Thoracic aorta (tissue), 2 donors: ENCODE data around the gene VAX1. TPM values are rescaled to one million over a fixed set of nuclear protein-coding genes. Genes with fewer than 3 reads are reported as not detected.
A peak's percentile ranks its signal among the peaks of the same experiment; 100 is the strongest.

ENCODE experiments used
- ATAC-seq: fragments of 150-250 bp; one replicate; pipeline ENCODE4 v1.8.0; 2017; ENCODE audit warnings: low read depth; ENCODE audit not compliant: insufficient number of reproducible peaks, low FRiP score
- DNase-seq: peaks from one replicate; pipeline ENCODE4 v3.0.0-alpha.2; 2020; ENCODE audit warnings: low spot score
- H3K27ac ChIP-seq, 2 donors: fragments of 200-600 bp; sonication (generic); 1 replicate in 1 of 2; 2 replicates in 1 of 2; pipeline ENCODE4 v1.5.1; 2016; ENCODE audit warnings: mild to moderate bottlenecking in 2 of 2, moderate library complexity in 2 of 2
- H3K27me3 ChIP-seq: fragments of 200-600 bp; sonication (generic); replicated peaks from 2 replicates; pipeline ENCODE4 v1.6.0; 2016; ENCODE audit warnings: mild to moderate bottlenecking; ENCODE audit not compliant: insufficient read depth
- H3K36me3 ChIP-seq: fragments of 200-600 bp; sonication (generic); one replicate; pipeline ENCODE4 v1.5.1; 2016
- H3K4me1 ChIP-seq, 2 donors: fragments of 200-600 bp; sonication (generic); 1 replicate in 1 of 2; 2 replicates in 1 of 2; pipeline versions ENCODE4 v1.5.1 to v1.6.0; 2016; ENCODE audit warnings: low read depth in 2 of 2, mild to moderate bottlenecking in 1 of 2; ENCODE audit not compliant: control insufficient read depth in 1 of 2
- H3K4me3 ChIP-seq: fragments of 200-600 bp; sonication (generic); 2 replicates; pipeline ENCODE4 v1.5.1; 2016; ENCODE audit warnings: mild to moderate bottlenecking
- H3K9me3 ChIP-seq: fragments of 200-600 bp; sonication (generic); 2 replicates; pipeline ENCODE4 v1.5.1; 2016
- CTCF ChIP-seq: fragments of 200-600 bp; sonication (generic); IDR thresholded peaks from one replicate; pipeline ENCODE4 v1.5.1; 2019; ENCODE audit warnings: antibody characterized with exemption
- total RNA-seq, 2 donors: library from RNA; depleted of rRNA; stranded (reverse); fragments of >200 nt; gene quantifications; one replicate each; pipeline versions ENCODE4 v1.1.0 to v1.2.3, GENCODE V29; 2016

VAX1 gene
- total RNA-seq, 2 donors from 2014 or later = not detected

GRCh38 chr10:117165538-117166417, 27.7 kb upstream of the VAX1 start:
- TF ChIP-seq CTCF = peak; percentile 37
- Histone ChIP-seq H3K27ac (no peak overlapping the region), H3K36me3 (no peaks in the 10 kb centered on the region), H3K27me3 (peaks cover 45% of the 10 kb centered on the region), H3K4me1 (peaks cover 27 to 39% of the 10 kb centered on the region in 2 donors), H3K4me3 (peak overlapping the region; percentile 65), H3K9me3 (no peaks in the 10 kb centered on the region)
- ATAC-seq = no peak
- DNase-seq = no peak

- no peak for DNase-seq
- ATAC-seq = no peak
- TF ChIP-seq CTCF = no peak
- Histone ChIP-seq H3K4me3 (peak overlapping the region; percentile 65), H3K4me1 (peaks cover 27 to 39% of the 10 kb centered on the region in 2 donors), H3K27me3 (peaks cover 45% of the 10 kb centered on the region), H3K27ac (no peak overlapping the region), H3K36me3 (no peaks in the 10 kb centered on the region), H3K9me3 (no peaks in the 10 kb centered on the region)
Observed at GRCh38 chr10:117164592-117165537, 26.8 kb upstream of the VAX1 start.

- Histone ChIP-seq H3K4me3 (peak overlapping the region; percentile 41), H3K27ac (no peak overlapping the region), H3K36me3 (no peaks in the 10 kb centered on the region), H3K9me3 (no peaks in the 10 kb centered on the region), H3K4me1 (peaks cover 27 to 39% of the 10 kb centered on the region in 2 donors), H3K27me3 (peaks cover 52% of the 10 kb centered on the region)
- DNase-seq (no peak), ATAC-seq (no peak)
- no peak for TF ChIP-seq CTCF
Observed at GRCh38 chr10:117163954-117164548, 26.0 kb upstream of the VAX1 start.

- no peak for ATAC-seq
- Histone ChIP-seq H3K4me3 (peak overlapping the region; percentile 41), H3K9me3 (no peaks in the 10 kb centered on the region), H3K27ac (no peak overlapping the region), H3K36me3 (no peaks in the 10 kb centered on the region), H3K27me3 (peaks cover 53% of the 10 kb centered on the region), H3K4me1 (peaks cover 27 to 39% of the 10 kb centered on the region in 2 donors)
- no peak for DNase-seq
- TF ChIP-seq CTCF = no peak
Observed at GRCh38 chr10:117163061-117163953, 25.2 kb upstream of the VAX1 start.
